CD4-positive, alpha-beta T cell (primary cell): ENCODE data around the gene PLXNA1. TPM values are rescaled to one million over a fixed set of nuclear protein-coding genes. Genes with fewer than 3 reads are reported as not detected.

Experiments used
- ATAC-seq: fragments of 200-7000 bp; cut with Tn5 transposase; one replicate; pipeline ENCODE4 v1.10.0; 2022; ENCODE audit warnings: mild to moderate bottlenecking; ENCODE audit not compliant: poor library complexity
- CTCF ChIA-PET: fragments of 350-600 bp; sonication (Branson Sonifier 250); formaldehyde crosslinking; loops from one replicate; lab custom pipeline; 2021; ENCODE audit warnings: antibody characterized with exemption, inconsistent platforms; lab: Charles Lee
- POLR2A ChIA-PET: fragments of 350-600 bp; sonication (Branson Sonifier 250); formaldehyde crosslinking; loops from one replicate; lab custom pipeline; 2021; ENCODE audit warnings: antibody characterized with exemption, inconsistent platforms; lab: Charles Lee
- DNase-seq, 14 experiments: peaks; one replicate each; pipeline ENCODE4 v3.0.0-alpha.2; 2013 to 2020; ENCODE audit warnings: mixed read lengths in 2 of 14
- H3K27ac ChIP-seq, 2 donors: one replicate each; pipeline versions ENCODE4 v1.5.1 to v1.7.0; 2013; ENCODE audit warnings: low read length in 2 of 2, low read depth in 1 of 2, mild to moderate bottlenecking in 1 of 2
- H3K27me3 ChIP-seq, 2 experiments: 1 replicate in 1 of 2; 2 replicates in 1 of 2; pipeline versions ENCODE4 v1.6.1 to v1.7.0; 2013; ENCODE audit warnings: low read length in 2 of 2, control low read depth in 1 of 2, mild to moderate bottlenecking in 1 of 2, moderate library complexity in 1 of 2; ENCODE audit not compliant: insufficient read depth in 2 of 2, control insufficient read depth in 1 of 2
- H3K36me3 ChIP-seq: one replicate; pipeline ENCODE4 v1.6.1; 2013; ENCODE audit warnings: low read length, control low read depth; ENCODE audit not compliant: insufficient read depth
- H3K4me1 ChIP-seq: one replicate; pipeline ENCODE4 v1.6.1; 2013; ENCODE audit warnings: low read length, control low read depth; ENCODE audit not compliant: insufficient read depth
- H3K4me3 ChIP-seq: one replicate; pipeline ENCODE4 v1.5.1; 2013; ENCODE audit warnings: mild to moderate bottlenecking, low read length, moderate library complexity
- H3K9me3 ChIP-seq, 2 experiments: 1 replicate in 1 of 2; 2 replicates in 1 of 2; pipeline versions ENCODE4 v1.6.1 to v1.7.0; 2013; ENCODE audit warnings: low read length in 2 of 2, mild to moderate bottlenecking in 2 of 2, control low read depth in 1 of 2, moderate library complexity in 1 of 2; ENCODE audit not compliant: control insufficient read depth in 1 of 2, insufficient read depth in 1 of 2
- H3K27ac Mint-ChIP-seq: one replicate; pipeline ENCODE4 v1.8.0; 2020; ENCODE audit warnings: mixed read lengths
- H3K27me3 Mint-ChIP-seq: one replicate; pipeline ENCODE4 v1.8.0; 2021; ENCODE audit warnings: mixed read lengths
- H3K36me3 Mint-ChIP-seq: one replicate; pipeline ENCODE4 v1.8.0; 2021; ENCODE audit warnings: low read depth, mixed read lengths
- H3K4me1 Mint-ChIP-seq: one replicate; pipeline ENCODE4 v1.8.0; 2021; ENCODE audit warnings: low read depth, mixed read lengths
- H3K4me3 Mint-ChIP-seq: one replicate; pipeline ENCODE4 v1.8.0; 2020; ENCODE audit warnings: mild to moderate bottlenecking, mixed read lengths
- H3K9me3 Mint-ChIP-seq: one replicate; pipeline ENCODE4 v1.8.0; 2020; ENCODE audit warnings: mixed read lengths
- intact Hi-C, 2 experiments: fragments of 100-400 bp; cut with DNase I in 1 of 2; cut with micrococcal nuclease in 1 of 2; formaldehyde crosslinking; loops; one replicate each; pipeline versions ENCODE4 v1.15.1 to v1.9.0; 2023 to 2025; cut with DNase I, micrococcal nuclease
- total RNA-seq, 174 experiments: library from RNA in 2 of 174; stranded (reverse) in 2 of 174; gene quantifications; one replicate each; pipeline ENCODE4 v1.2.3 and lab custom pipeline; 2021 to 2026
- TF ChIP-seq, protein P1 (sequence below): fragments of 200-600 bp; IDR thresholded peaks from one replicate; pipeline ENCODE4 v1.8.0; 2022; ENCODE audit warnings: antibody characterized with exemption, mild to moderate bottlenecking

PLXNA1 gene
- total RNA-seq, 2 experiments from 2014 or later = 9.8 to 10.6 TPM

GRCh38 chr3:127005864-127006500 is 23.1 kb downstream of the PLXNA1 start:
- ATAC-seq (no peak), DNase-seq (no peak)
- H3K36me3 ChIP-seq = no peaks in the 10 kb centered on the region
- intact Hi-C loops = no loop called here
- Mint-ChIP-seq H3K4me1 (no peaks in the 10 kb centered on the region), H3K36me3 (peaks cover 4% of the 10 kb centered on the region), H3K27me3 (no peaks in the 10 kb centered on the region), H3K9me3 (no peaks in the 10 kb centered on the region), H3K4me3 (no peak overlapping the region), H3K27ac (no peak overlapping the region)
- TF ChIP-seq, protein P1, sequence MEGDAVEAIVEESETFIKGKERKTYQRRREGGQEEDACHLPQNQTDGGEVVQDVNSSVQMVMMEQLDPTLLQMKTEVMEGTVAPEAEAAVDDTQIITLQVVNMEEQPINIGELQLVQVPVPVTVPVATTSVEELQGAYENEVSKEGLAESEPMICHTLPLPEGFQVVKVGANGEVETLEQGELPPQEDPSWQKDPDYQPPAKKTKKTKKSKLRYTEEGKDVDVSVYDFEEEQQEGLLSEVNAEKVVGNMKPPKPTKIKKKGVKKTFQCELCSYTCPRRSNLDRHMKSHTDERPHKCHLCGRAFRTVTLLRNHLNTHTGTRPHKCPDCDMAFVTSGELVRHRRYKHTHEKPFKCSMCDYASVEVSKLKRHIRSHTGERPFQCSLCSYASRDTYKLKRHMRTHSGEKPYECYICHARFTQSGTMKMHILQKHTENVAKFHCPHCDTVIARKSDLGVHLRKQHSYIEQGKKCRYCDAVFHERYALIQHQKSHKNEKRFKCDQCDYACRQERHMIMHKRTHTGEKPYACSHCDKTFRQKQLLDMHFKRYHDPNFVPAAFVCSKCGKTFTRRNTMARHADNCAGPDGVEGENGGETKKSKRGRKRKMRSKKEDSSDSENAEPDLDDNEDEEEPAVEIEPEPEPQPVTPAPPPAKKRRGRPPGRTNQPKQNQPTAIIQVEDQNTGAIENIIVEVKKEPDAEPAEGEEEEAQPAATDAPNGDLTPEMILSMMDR = no peak
- no peaks in the 10 kb centered on the region for H3K27me3 ChIP-seq
- H3K4me3 ChIP-seq = no peak overlapping the region
- H3K27ac ChIP-seq = no peak overlapping the region
- no peaks in the 10 kb centered on the region for H3K4me1 ChIP-seq
- POLR2A ChIA-PET = no interaction called here
- H3K9me3 ChIP-seq = no peaks in the 10 kb centered on the region
- CTCF ChIA-PET = interaction anchor here (1.0 kb wide), 1 partner anchor 24 kb away, joined by 3 read pairs; the partner anchor contains the start of gene PLXNA1

DNA sequence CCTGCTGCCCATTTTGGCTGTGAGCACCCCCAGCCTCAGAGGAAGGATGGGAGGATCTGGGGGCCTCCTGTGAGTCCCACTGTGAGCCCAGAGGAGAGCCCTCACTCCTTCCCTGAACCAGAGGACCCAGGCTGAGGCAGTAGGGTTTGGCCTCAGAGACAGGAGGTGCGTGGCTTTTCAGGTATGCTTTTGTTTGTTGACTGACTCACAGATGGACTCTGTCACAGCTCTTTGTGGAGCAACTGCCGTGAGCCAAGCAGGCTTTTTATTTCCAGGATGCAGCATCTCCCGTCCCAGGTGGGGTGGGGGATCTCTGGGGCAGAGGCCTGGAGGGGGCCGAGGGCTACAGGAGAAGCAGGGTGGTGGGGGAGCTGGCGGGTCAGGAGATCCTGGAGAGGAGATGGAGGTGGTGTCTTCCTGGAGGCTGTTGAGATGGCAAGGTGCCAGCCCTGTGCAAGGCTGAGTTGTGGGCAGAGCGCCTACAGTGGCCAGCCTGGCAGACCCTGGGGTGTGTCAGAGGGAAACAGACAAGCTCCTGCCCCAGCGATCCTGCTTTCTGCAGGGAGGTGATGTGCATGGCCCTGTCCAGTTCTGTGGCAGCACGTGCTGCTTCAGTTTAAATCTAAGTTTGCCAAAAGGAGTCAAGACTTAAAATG is 24.0 kb downstream of the PLXNA1 start:
- ATAC-seq (no peak), DNase-seq (no peak)
- no peaks in the 10 kb centered on the region for H3K27me3 Mint-ChIP-seq
- Histone ChIP-seq H3K4me3 (no peak overlapping the region), H3K9me3 (no peaks in the 10 kb centered on the region), H3K36me3 (peaks cover 2% of the 10 kb centered on the region), H3K27ac (no peak overlapping the region), H3K27me3 (no peaks in the 10 kb centered on the region), H3K4me1 (no peaks in the 10 kb centered on the region)
- no peak overlapping the region for H3K4me3 Mint-ChIP-seq
- H3K4me1 Mint-ChIP-seq = no peaks in the 10 kb centered on the region
- ChIA-PET POLR2A (no interaction called here), CTCF (interaction anchor here (1.0 kb wide), 1 partner anchor 25 kb away, joined by 3 read pairs; the partner anchor contains the start of gene PLXNA1)
- no peak overlapping the region for H3K27ac Mint-ChIP-seq
- intact Hi-C loops = no loop called here
- TF ChIP-seq, protein P1 = no peak
- peaks cover 4% of the 10 kb centered on the region for H3K36me3 Mint-ChIP-seq
- no peaks in the 10 kb centered on the region for H3K9me3 Mint-ChIP-seq

DNA sequence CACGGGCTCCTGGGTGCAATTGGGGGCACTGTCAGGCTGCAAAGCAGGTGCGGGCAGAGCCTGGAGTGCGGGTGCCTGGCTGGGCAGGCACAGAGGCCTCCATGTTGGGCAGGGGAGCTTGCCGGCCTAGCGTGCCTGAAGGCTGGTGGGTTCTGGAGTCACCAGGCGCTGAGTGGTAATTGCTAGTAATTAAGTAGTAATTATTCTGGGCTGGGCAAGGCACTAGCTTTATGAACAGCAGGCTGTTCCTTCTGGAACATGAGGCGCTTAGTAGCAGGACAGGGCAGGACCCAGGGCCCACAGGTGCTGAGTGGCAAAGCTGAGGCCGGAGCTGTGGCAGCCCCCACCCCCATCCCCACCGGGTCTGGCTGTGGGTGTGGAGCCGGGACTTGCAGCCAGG is 25.3 kb downstream of the PLXNA1 start:
- intact Hi-C loops = no loop called here
- no peak for ATAC-seq

More for the DNA sequence above, 25.3 kb downstream of the PLXNA1 start:
- Histone ChIP-seq H3K27me3 (no peaks in the 10 kb centered on the region), H3K27ac (no peak overlapping the region), H3K4me3 (no peak overlapping the region), H3K36me3 (peaks cover 8% of the 10 kb centered on the region), H3K4me1 (no peaks in the 10 kb centered on the region), H3K9me3 (no peaks in the 10 kb centered on the region)
- DNase-seq = no peak
- Mint-ChIP-seq H3K9me3 (no peaks in the 10 kb centered on the region), H3K36me3 (peaks cover 6% of the 10 kb centered on the region), H3K4me1 (no peaks in the 10 kb centered on the region), H3K27me3 (no peaks in the 10 kb centered on the region), H3K4me3 (no peak overlapping the region), H3K27ac (no peak overlapping the region)
- TF ChIP-seq, protein P1 = no peak
- CTCF ChIA-PET = no interaction called here
- POLR2A ChIA-PET = no interaction called here
